GM06990 (cell line): ENCODE measurements around the gene SZT2.
"Not testable (repeated sequence)": the region's sequence is repeated elsewhere in the genome, so short reads cannot be mapped to it uniquely, and the experiment has no call there.

Source experiments
- DNase-seq: peaks from one replicate; pipeline ENCODE4 v3.0.0-alpha.2; 2011; ENCODE audit not compliant: insufficient read length; ENCODE audit errors: extremely low read depth
- H3K27me3 ChIP-seq: replicated peaks from 2 replicates; pipeline ENCODE4 v1.6.0; 2011; ENCODE audit warnings: low read length; ENCODE audit not compliant: control insufficient read depth, insufficient read depth
- H3K36me3 ChIP-seq: 2 replicates; pipeline ENCODE4 v1.5.1; 2011; ENCODE audit warnings: low read length; ENCODE audit not compliant: control insufficient read depth, insufficient read depth
- H3K4me3 ChIP-seq: replicated peaks from 2 replicates; pipeline ENCODE4 v1.5.1; 2011; ENCODE audit warnings: low read depth, mild to moderate bottlenecking, control low read depth, low read length
- CTCF ChIP-seq: IDR thresholded peaks from 2 replicates; pipeline ENCODE4 v1.5.1; 2011; ENCODE audit warnings: low read length, control low read depth, mild to moderate bottlenecking, inconsistent platforms; ENCODE audit not compliant: insufficient read depth, poor library complexity, severe bottlenecking

SZT2 gene

GRCh38 chr1:43402089-43402865 lies 12.6 kb downstream of the SZT2 start:
- no peak for TF ChIP-seq CTCF
- no peak overlapping the region for H3K4me3 ChIP-seq
- H3K27me3 ChIP-seq, result no peaks in the 10 kb centered on the region
- DNase-seq, result no peak
- peaks cover 13% of the 10 kb centered on the region for H3K36me3 ChIP-seq

- Histone ChIP-seq H3K27me3 (no peaks in the 10 kb centered on the region), H3K4me3 (no peak overlapping the region), H3K36me3 (peaks cover 13% of the 10 kb centered on the region)
- TF ChIP-seq CTCF, result no peak
- DNase-seq, result no peak
Measured at GRCh38 chr1:43404353-43404752, 14.7 kb downstream of the SZT2 start.

GRCh38 chr1:43405219-43405875 lies 15.6 kb downstream of the SZT2 start:
- peaks cover 13% of the 10 kb centered on the region for H3K36me3 ChIP-seq
- H3K4me3 ChIP-seq, result no peak overlapping the region
- no peak for DNase-seq
- no peaks in the 10 kb centered on the region for H3K27me3 ChIP-seq
- no peak for TF ChIP-seq CTCF

- Histone ChIP-seq H3K36me3 (peaks cover 13% of the 10 kb centered on the region), H3K4me3 (no peak overlapping the region), H3K27me3 (no peaks in the 10 kb centered on the region)
- DNase-seq, result no peak
- no peak for TF ChIP-seq CTCF
Measured at GRCh38 chr1:43405876-43406234, 16.2 kb downstream of the SZT2 start.

- no peak for TF ChIP-seq CTCF
- Histone ChIP-seq H3K27me3 (no peaks in the 10 kb centered on the region), H3K4me3 (no peak overlapping the region), H3K36me3 (peaks cover 11% of the 10 kb centered on the region)
- no peak for DNase-seq
Measured at GRCh38 chr1:43410571-43410970, 20.9 kb downstream of the SZT2 start.

GRCh38 chr1:43413426-43413825 lies 23.7 kb downstream of the SZT2 start:
- not testable (repeated sequence) for DNase-seq, H3K4me3 ChIP-seq, H3K36me3 ChIP-seq, H3K27me3 ChIP-seq
